PFSK-1 (cell line): ENCODE measurements around the gene PPP1CC.

Experiments
- POLR2AphosphoS5 ChIP-seq: IDR thresholded peaks from 2 replicates; pipeline ENCODE4 v1.6.1; 2012; ENCODE audit warnings: low read depth, mild to moderate bottlenecking, control low read depth, low read length, moderate library complexity
- SIN3A ChIP-seq: IDR thresholded peaks from 2 replicates; pipeline ENCODE4 v1.6.1; 2012; ENCODE audit warnings: mild to moderate bottlenecking, low read length, moderate library complexity, borderline replicate concordance; ENCODE audit not compliant: insufficient read depth
- TF ChIP-seq, protein P1 (sequence below), 2 experiments: IDR thresholded peaks; 2 replicates each; pipeline versions ENCODE4 v1.6.1 to v1.8.0; 2011 to 2012; ENCODE audit warnings: low read depth in 2 of 2, low read length in 2 of 2, control low read depth in 1 of 2, inconsistent platforms in 1 of 2, mild to moderate bottlenecking in 1 of 2, moderate library complexity in 1 of 2; ENCODE audit not compliant: insufficient read depth in 1 of 2

DNA sequence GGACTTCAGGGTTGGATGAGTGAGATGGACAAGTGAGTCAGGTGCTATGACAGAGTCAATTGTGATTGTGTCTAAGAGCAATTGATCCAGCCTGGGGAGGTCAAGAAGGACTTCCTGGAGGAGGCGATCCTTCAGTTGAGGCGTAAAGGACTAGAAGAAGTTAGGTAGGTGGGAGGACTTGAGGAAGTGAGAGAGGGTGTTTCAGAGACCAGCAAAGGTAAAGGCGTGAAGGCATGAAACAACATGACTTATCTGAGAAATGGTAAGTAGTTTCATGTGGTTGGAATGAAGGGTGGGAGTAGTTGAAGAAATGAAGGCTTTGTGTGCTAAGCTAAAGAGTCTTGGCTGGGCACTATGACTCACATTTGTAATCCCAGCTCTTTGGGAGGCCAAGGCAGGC lies 48.9 kb upstream of the PPP1CC start:
- no peak for TF ChIP-seq POLR2AphosphoS5
- no peak for TF ChIP-seq SIN3A
- TF ChIP-seq, protein P1, sequence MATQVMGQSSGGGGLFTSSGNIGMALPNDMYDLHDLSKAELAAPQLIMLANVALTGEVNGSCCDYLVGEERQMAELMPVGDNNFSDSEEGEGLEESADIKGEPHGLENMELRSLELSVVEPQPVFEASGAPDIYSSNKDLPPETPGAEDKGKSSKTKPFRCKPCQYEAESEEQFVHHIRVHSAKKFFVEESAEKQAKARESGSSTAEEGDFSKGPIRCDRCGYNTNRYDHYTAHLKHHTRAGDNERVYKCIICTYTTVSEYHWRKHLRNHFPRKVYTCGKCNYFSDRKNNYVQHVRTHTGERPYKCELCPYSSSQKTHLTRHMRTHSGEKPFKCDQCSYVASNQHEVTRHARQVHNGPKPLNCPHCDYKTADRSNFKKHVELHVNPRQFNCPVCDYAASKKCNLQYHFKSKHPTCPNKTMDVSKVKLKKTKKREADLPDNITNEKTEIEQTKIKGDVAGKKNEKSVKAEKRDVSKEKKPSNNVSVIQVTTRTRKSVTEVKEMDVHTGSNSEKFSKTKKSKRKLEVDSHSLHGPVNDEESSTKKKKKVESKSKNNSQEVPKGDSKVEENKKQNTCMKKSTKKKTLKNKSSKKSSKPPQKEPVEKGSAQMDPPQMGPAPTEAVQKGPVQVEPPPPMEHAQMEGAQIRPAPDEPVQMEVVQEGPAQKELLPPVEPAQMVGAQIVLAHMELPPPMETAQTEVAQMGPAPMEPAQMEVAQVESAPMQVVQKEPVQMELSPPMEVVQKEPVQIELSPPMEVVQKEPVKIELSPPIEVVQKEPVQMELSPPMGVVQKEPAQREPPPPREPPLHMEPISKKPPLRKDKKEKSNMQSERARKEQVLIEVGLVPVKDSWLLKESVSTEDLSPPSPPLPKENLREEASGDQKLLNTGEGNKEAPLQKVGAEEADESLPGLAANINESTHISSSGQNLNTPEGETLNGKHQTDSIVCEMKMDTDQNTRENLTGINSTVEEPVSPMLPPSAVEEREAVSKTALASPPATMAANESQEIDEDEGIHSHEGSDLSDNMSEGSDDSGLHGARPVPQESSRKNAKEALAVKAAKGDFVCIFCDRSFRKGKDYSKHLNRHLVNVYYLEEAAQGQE (IDR thresholded peaks at IDR 0.05; ENCODE audit: insufficient read depth in 1 of 2, low read depth in 2 of 2, low read length in 2 of 2), result no peak
